Measurements from ENCODE around the gene FAP.

GRCh38 chr2:162280654-162281053 is 37.4 kb upstream of the FAP start:
- TF ChIP-seq MAX (IDR thresholded peaks at IDR 0.05; ENCODE audit: low read depth, low read length) (no peak), CTCF (IDR thresholded peaks at IDR 0.05; ENCODE audit: low read depth, low read length) (peak; percentile 6), POLR2A (IDR thresholded peaks at IDR 0.05; ENCODE audit: extremely low read depth, insufficient read length) (no peak)

Data from NB4 (cell line).